MM.1S (cell line): Measurements from ENCODE around the gene DLGAP1.

ENCODE experiments used
- DNase-seq: peaks from one replicate; pipeline ENCODE4 v3.0.0-alpha.2; 2015
- H2AFZ ChIP-seq: fragments of 300-600 bp; sonication (generic); 2 replicates; pipeline ENCODE4 v1.6.0; 2016; ENCODE audit warnings: antibody characterized with exemption, low read length
- H3F3A ChIP-seq: fragments of 300-600 bp; sonication (generic); 2 replicates; pipeline ENCODE4 v1.6.1; 2016; ENCODE audit warnings: mild to moderate bottlenecking, antibody characterized with exemption, low read length, moderate library complexity, mixed read lengths; ENCODE audit not compliant: insufficient read depth
- H3K27ac ChIP-seq: fragments of 300-600 bp; sonication (generic); 2 replicates; pipeline ENCODE4 v1.5.1; 2016; ENCODE audit warnings: mild to moderate bottlenecking, low read length
- H3K27me3 ChIP-seq: fragments of 300-600 bp; sonication (generic); replicated peaks from 2 replicates; pipeline ENCODE4 v1.6.0; 2016; ENCODE audit warnings: low read length; ENCODE audit not compliant: insufficient read depth
- H3K36me3 ChIP-seq: fragments of 300-600 bp; sonication (generic); replicated peaks from 2 replicates; pipeline ENCODE4 v1.6.1; 2016; ENCODE audit warnings: mild to moderate bottlenecking, low read length, mixed read lengths; ENCODE audit not compliant: insufficient read depth
- H3K4me1 ChIP-seq: fragments of 300-600 bp; sonication (generic); 2 replicates; pipeline ENCODE4 v1.6.1; 2016; ENCODE audit warnings: low read length, mixed read lengths
- H3K4me2 ChIP-seq: fragments of 300-600 bp; sonication (generic); 2 replicates; pipeline ENCODE4 v1.6.0; 2016; ENCODE audit warnings: low read depth, low read length
- H3K4me3 ChIP-seq: fragments of 300-600 bp; sonication (generic); 2 replicates; pipeline ENCODE4 v1.5.1; 2016; ENCODE audit warnings: low read length, mixed read lengths
- H3K79me2 ChIP-seq: fragments of 300-600 bp; sonication (generic); 2 replicates; pipeline ENCODE4 v1.6.1; 2016; ENCODE audit warnings: mixed run types, low read length, mixed read lengths
- H3K9ac ChIP-seq: fragments of 300-600 bp; sonication (generic); 2 replicates; pipeline ENCODE4 v1.6.1; 2016; ENCODE audit warnings: low read length, mixed read lengths
- H3K9me2 ChIP-seq: fragments of 300-600 bp; sonication (generic); replicated peaks from 2 replicates; pipeline ENCODE4 v1.6.1; 2016; ENCODE audit warnings: mild to moderate bottlenecking, low read length, mixed read lengths; ENCODE audit not compliant: insufficient read depth
- H3K9me3 ChIP-seq: fragments of 300-600 bp; sonication (generic); replicated peaks from 2 replicates; pipeline ENCODE4 v1.6.1; 2016; ENCODE audit warnings: mild to moderate bottlenecking, low read length, mixed read lengths; ENCODE audit not compliant: insufficient read depth
- H4K20me1 ChIP-seq: fragments of 300-600 bp; sonication (generic); 2 replicates; pipeline ENCODE4 v1.6.1; 2016; ENCODE audit warnings: mild to moderate bottlenecking, low read length, moderate library complexity, mixed read lengths; ENCODE audit not compliant: insufficient read depth
- EZH2 ChIP-seq: fragments of 300-600 bp; sonication (generic); optimal IDR thresholded peaks from 2 replicates; pipeline ENCODE3; 2017; ENCODE audit warnings: low read depth, mild to moderate bottlenecking, antibody characterized with exemption, low read length, mixed read lengths
- EZH2phosphoT487 ChIP-seq: fragments of 300-600 bp; sonication (generic); IDR thresholded peaks from 2 replicates; pipeline ENCODE4 v1.6.1; 2018; ENCODE audit warnings: antibody characterized with exemption, low read length
- TF ChIP-seq, protein P1 (sequence below): fragments of 300-600 bp; sonication (generic); IDR thresholded peaks from 2 replicates; pipeline ENCODE4 v1.5.1; 2016; ENCODE audit warnings: antibody characterized with exemption, low read length, mixed read lengths

DLGAP1 gene

GRCh38 chr18:3889121-3889520 lies 566.0 kb downstream of the DLGAP1 start:
- Histone ChIP-seq H4K20me1 (no peaks in the 10 kb centered on the region), H3K4me1 (0 out of 2 replicates have a peak, but pooled peaks cover 4% of the 10 kb centered on the region), H3K4me3 (no peak overlapping the region), H3K4me2 (no peak overlapping the region), H2AFZ (no peak overlapping the region), H3K36me3 (no peaks in the 10 kb centered on the region), H3K27me3 (no peaks in the 10 kb centered on the region), H3K9me3 (no peaks in the 10 kb centered on the region), H3K9me2 (no peaks in the 10 kb centered on the region), H3F3A (no peaks in the 10 kb centered on the region), H3K79me2 (no peaks in the 10 kb centered on the region), H3K27ac (no peak overlapping the region), H3K9ac (no peak overlapping the region)
- TF ChIP-seq EZH2phosphoT487 (no peak), EZH2 (no peak)
- TF ChIP-seq, protein P1, sequence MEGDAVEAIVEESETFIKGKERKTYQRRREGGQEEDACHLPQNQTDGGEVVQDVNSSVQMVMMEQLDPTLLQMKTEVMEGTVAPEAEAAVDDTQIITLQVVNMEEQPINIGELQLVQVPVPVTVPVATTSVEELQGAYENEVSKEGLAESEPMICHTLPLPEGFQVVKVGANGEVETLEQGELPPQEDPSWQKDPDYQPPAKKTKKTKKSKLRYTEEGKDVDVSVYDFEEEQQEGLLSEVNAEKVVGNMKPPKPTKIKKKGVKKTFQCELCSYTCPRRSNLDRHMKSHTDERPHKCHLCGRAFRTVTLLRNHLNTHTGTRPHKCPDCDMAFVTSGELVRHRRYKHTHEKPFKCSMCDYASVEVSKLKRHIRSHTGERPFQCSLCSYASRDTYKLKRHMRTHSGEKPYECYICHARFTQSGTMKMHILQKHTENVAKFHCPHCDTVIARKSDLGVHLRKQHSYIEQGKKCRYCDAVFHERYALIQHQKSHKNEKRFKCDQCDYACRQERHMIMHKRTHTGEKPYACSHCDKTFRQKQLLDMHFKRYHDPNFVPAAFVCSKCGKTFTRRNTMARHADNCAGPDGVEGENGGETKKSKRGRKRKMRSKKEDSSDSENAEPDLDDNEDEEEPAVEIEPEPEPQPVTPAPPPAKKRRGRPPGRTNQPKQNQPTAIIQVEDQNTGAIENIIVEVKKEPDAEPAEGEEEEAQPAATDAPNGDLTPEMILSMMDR, result no peak
- no peak for DNase-seq

- H3K27ac ChIP-seq, result peak overlapping the region; percentile 29; the same call in 1 of the 2 replicates
Measured at GRCh38 chr18:3886575-3887322, 568.4 kb downstream of the DLGAP1 start.

DNA sequence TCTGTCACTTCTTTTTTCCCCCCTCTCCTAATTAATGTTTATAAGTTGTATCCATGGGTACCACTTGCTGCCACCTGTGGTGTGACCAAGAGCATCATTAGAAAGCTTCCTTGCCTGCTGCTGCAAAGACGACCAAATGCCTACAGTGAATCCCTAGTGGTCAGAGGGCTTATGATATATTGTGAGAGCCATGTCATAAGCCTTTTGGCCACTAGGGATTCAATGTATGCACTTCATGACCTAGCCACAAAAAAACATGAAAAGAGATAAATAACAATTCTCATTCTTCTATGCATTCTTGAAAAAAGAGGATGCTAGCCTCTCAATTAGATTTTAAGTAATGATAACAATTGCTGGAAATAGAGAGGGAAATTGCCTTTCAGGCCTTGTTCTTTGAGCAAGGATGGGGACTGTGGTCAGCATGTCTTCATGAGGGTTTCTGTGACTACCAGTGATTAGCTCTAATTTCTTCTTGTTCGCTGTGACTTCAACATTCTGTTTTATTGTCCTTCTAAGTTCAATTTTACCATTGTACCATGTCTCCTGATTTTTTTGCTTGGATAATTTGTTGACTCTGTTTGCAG lies 569.8 kb downstream of the DLGAP1 start:
- H4K20me1 ChIP-seq, result no peaks in the 10 kb centered on the region
- no peaks in the 10 kb centered on the region for H3F3A ChIP-seq
- no peak overlapping the region for H3K4me2 ChIP-seq
- no peak overlapping the region for H3K4me3 ChIP-seq
- H3K27me3 ChIP-seq, result no peaks in the 10 kb centered on the region
- H3K27ac ChIP-seq, result no peak overlapping the region
- H3K79me2 ChIP-seq, result no peaks in the 10 kb centered on the region
- TF ChIP-seq, protein P1, result peak; percentile 30
- TF ChIP-seq EZH2, result no peak
- no peak overlapping the region for H2AFZ ChIP-seq
- H3K36me3 ChIP-seq, result no peaks in the 10 kb centered on the region
- no peaks in the 10 kb centered on the region for H3K9me2 ChIP-seq
- DNase-seq, result no peak
- H3K9ac ChIP-seq, result no peak overlapping the region
- H3K4me1 ChIP-seq, result 0 out of 2 replicates have a peak, but pooled peaks cover 4% of the 10 kb centered on the region
- no peaks in the 10 kb centered on the region for H3K9me3 ChIP-seq

More at GRCh38 chr18:3886575-3887322, 568.4 kb downstream of the DLGAP1 start:
- H3K9me2 ChIP-seq, result no peaks in the 10 kb centered on the region
- H3K9me3 ChIP-seq, result no peaks in the 10 kb centered on the region
- H4K20me1 ChIP-seq, result no peaks in the 10 kb centered on the region
- H3K4me2 ChIP-seq, result peak overlapping the region; percentile 23; the same call in 1 of the 2 replicates
- DNase-seq, result peak; percentile 41
- H3K27me3 ChIP-seq, result no peaks in the 10 kb centered on the region
- no peaks in the 10 kb centered on the region for H3F3A ChIP-seq
- peak overlapping the region; percentile 44; the same call in 1 of the 2 replicates for H2AFZ ChIP-seq
- H3K79me2 ChIP-seq, result no peaks in the 10 kb centered on the region
- no peak overlapping the region for H3K4me3 ChIP-seq
- H3K36me3 ChIP-seq, result no peaks in the 10 kb centered on the region
- TF ChIP-seq EZH2phosphoT487 (no peak), EZH2 (no peak)
- TF ChIP-seq, protein P1, result no peak
- 0 out of 2 replicates have a peak, but pooled peaks cover 4% of the 10 kb centered on the region for H3K4me1 ChIP-seq
- no peak overlapping the region for H3K9ac ChIP-seq
